IMR-90 (cell line): Measurements from ENCODE around the gene FTHL17. TPM values are rescaled to one million over a fixed set of nuclear protein-coding genes. Genes with fewer than 3 reads are reported as not detected.

Source experiments
- ATAC-seq: fragments of 200-7000 bp; cut with Tn5 transposase; 2 replicates; pipeline ENCODE4 v1.9.1; 2020; ENCODE audit warnings: low read depth, mild to moderate bottlenecking, moderate library complexity
- BruUV-seq: library from RNA; stranded (reverse); fragments of 400-500 nt; replicated peaks from 2 replicates; lab custom pipeline; 2021; lab: Mats Ljungman, UMichigan
- CTCF ChIA-PET: fragments of 300-600 bp; formaldehyde crosslinking; extraction: SDS; loops from one replicate; lab custom pipeline; 2021; ENCODE audit warnings: antibody characterized with exemption; lab: Yijun Ruan, JAX
- POLR2A ChIA-PET: fragments of 300-600 bp; sonication (Branson Sonifier 250); formaldehyde crosslinking; loops from one replicate; lab custom pipeline; 2022; ENCODE audit warnings: antibody characterized with exemption; ENCODE audit not compliant: unreplicated experiment; lab: Charles Lee
- DNase-seq: peaks from one replicate; pipeline ENCODE4 v3.0.0; 2013
- H2AFZ ChIP-seq: replicated peaks from 2 replicates; pipeline ENCODE3; 2013; ENCODE audit warnings: low read length, mild to moderate bottlenecking; ENCODE audit not compliant: poor library complexity
- H2AK5ac ChIP-seq: 2 replicates; pipeline ENCODE4 v1.6.1; 2013; ENCODE audit warnings: low read depth, low read length, inconsistent platforms
- H2AK9ac ChIP-seq: replicated peaks from 2 replicates; pipeline ENCODE3; 2013; ENCODE audit warnings: mild to moderate bottlenecking, low read depth, low read length, moderate library complexity; ENCODE audit not compliant: poor library complexity
- H2BK120ac ChIP-seq: 2 replicates; pipeline ENCODE4 v1.6.1; 2013; ENCODE audit warnings: low read depth, low read length, inconsistent platforms
- H2BK15ac ChIP-seq: 3 replicates; pipeline ENCODE4 v1.6.1; 2013; ENCODE audit warnings: low read depth, low read length, inconsistent platforms
- H2BK20ac ChIP-seq: 2 replicates; pipeline ENCODE4 v1.6.1; 2013; ENCODE audit warnings: low read depth, mild to moderate bottlenecking, inconsistent platforms, low read length, moderate library complexity
- H2BK5ac ChIP-seq: 2 replicates; pipeline ENCODE4 v1.6.1; 2013; ENCODE audit warnings: mild to moderate bottlenecking, low read depth, low read length, inconsistent platforms; ENCODE audit not compliant: poor library complexity, severe bottlenecking
- H3K14ac ChIP-seq: replicated peaks from 2 replicates; pipeline ENCODE4 v1.6.1; 2013; ENCODE audit warnings: low read depth, low read length, inconsistent platforms
- H3K18ac ChIP-seq: 2 replicates; pipeline ENCODE4 v1.6.1; 2013; ENCODE audit warnings: low read depth, low read length, control low read depth
- H3K23ac ChIP-seq: 2 replicates; pipeline ENCODE4 v1.6.1; 2013; ENCODE audit warnings: low read depth, low read length, inconsistent platforms
- H3K27ac ChIP-seq: 2 replicates; pipeline ENCODE4 v1.5.1; 2013; ENCODE audit warnings: mild to moderate bottlenecking, control low read depth, low read length; ENCODE audit not compliant: insufficient read depth
- H3K27me3 ChIP-seq: 2 replicates; pipeline ENCODE4 v1.6.1; 2013; ENCODE audit warnings: low read length; ENCODE audit not compliant: control insufficient read depth, insufficient read depth
- H3K36me3 ChIP-seq: 2 replicates; pipeline ENCODE4 v1.6.1; 2013; ENCODE audit warnings: low read length, mixed read lengths; ENCODE audit not compliant: control insufficient read depth, insufficient read depth
- H3K4ac ChIP-seq: 2 replicates; pipeline ENCODE4 v1.6.1; 2013; ENCODE audit warnings: low read depth, low read length, inconsistent platforms
- H3K4me1 ChIP-seq: 2 replicates; pipeline ENCODE4 v1.6.1; 2013; ENCODE audit warnings: low read length, mixed read lengths; ENCODE audit not compliant: control insufficient read depth, insufficient read depth
- H3K4me2 ChIP-seq: 2 replicates; pipeline ENCODE4 v1.6.1; 2013; ENCODE audit warnings: low read depth, mild to moderate bottlenecking, control low read depth, low read length, moderate library complexity
- H3K4me3 ChIP-seq: 2 replicates; pipeline ENCODE4 v1.5.1; 2013; ENCODE audit warnings: low read depth, mild to moderate bottlenecking, control low read depth, low read length, moderate library complexity; ENCODE audit not compliant: insufficient read depth
- H3K56ac ChIP-seq: 2 replicates; pipeline ENCODE4 v1.6.1; 2013; ENCODE audit warnings: low read length, inconsistent platforms; ENCODE audit not compliant: insufficient read depth; ENCODE audit errors: extremely low read depth
- H3K79me1 ChIP-seq, 2 experiments: 2 replicates each; pipeline ENCODE4 v1.6.1; 2013; ENCODE audit warnings: low read length in 2 of 2, inconsistent platforms in 1 of 2, low read depth in 1 of 2
- H3K9ac ChIP-seq: 2 replicates; pipeline ENCODE4 v1.6.1; 2013; ENCODE audit warnings: low read depth, low read length, control low read depth
- H3K9me1 ChIP-seq: 2 replicates; pipeline ENCODE4 v1.6.1; 2013; ENCODE audit warnings: low read length, inconsistent platforms; ENCODE audit not compliant: insufficient read depth
- H3K9me3 ChIP-seq: 2 replicates; pipeline ENCODE4 v1.6.1; 2013; ENCODE audit warnings: low read length; ENCODE audit not compliant: control insufficient read depth, insufficient read depth
- H4K20me1 ChIP-seq: 2 replicates; pipeline ENCODE4 v1.6.1; 2013; ENCODE audit warnings: low read length, inconsistent platforms; ENCODE audit not compliant: insufficient read depth
- H4K5ac ChIP-seq: 2 replicates; pipeline ENCODE4 v1.6.1; 2013; ENCODE audit warnings: mild to moderate bottlenecking, low read depth, low read length, control low read depth
- H4K8ac ChIP-seq, 2 experiments: 2 replicates each; pipeline ENCODE4 v1.6.1; 2013; ENCODE audit warnings: low read depth in 2 of 2, low read length in 2 of 2, control low read depth in 1 of 2, inconsistent platforms in 1 of 2
- H4K91ac ChIP-seq: 2 replicates; pipeline ENCODE4 v1.6.1; 2013; ENCODE audit warnings: low read depth, low read length, inconsistent platforms; ENCODE audit not compliant: insufficient read depth
- NFE2L2 ChIP-seq: fragments of 150-350 bp; IDR thresholded peaks from 2 replicates; pipeline ENCODE4 v1.6.1; 2016; ENCODE audit warnings: low read depth, mild to moderate bottlenecking, low read length
- RCOR1 ChIP-seq: IDR thresholded peaks from 2 replicates; pipeline ENCODE4 v1.6.1; 2012; ENCODE audit warnings: mild to moderate bottlenecking, low read length, improper control_type of control experiment; ENCODE audit not compliant: insufficient replicate concordance
- WGBS, 2 experiments: methylation state at CpG; one replicate each; pipeline versions ENCODE4 v1.1.5 to v1.1.7; 2013; ENCODE audit warnings: missing lambda C conversion rate in 2 of 2; ENCODE audit not compliant: insufficient read length in 1 of 2; ENCODE audit errors: extremely low coverage in 2 of 2; 5-methylcytosine and 5-hydroxymethylcytosine counted together
- dilution Hi-C: fragments of 300-500 bp; cut with HindIII; formaldehyde crosslinking; loops from one replicate; pipeline ENCODE4 v1.14.3; 2018; ENCODE audit warnings: low sequenced_read_pairs; ENCODE audit not compliant: unreplicated experiment
- in situ Hi-C: fragments of 300-500 bp; cut with MboI; formaldehyde crosslinking; loops from 3 replicates; pipeline ENCODE4 v1.14.3; 2019; ENCODE audit warnings: low sequenced_read_pairs, inconsistent platforms, mixed read lengths
- intact Hi-C: fragments of 100-400 bp; cut with micrococcal nuclease; formaldehyde crosslinking; loops from 2 replicates; pipeline ENCODE4 v1.10.0; 2022
- polyA plus RNA-seq, 3 experiments: library from polyadenylated mRNA; depleted of rRNA; stranded (reverse); fragments of >200 nt; gene quantifications; 2 replicates each; pipeline ENCODE4 v1.2.3, GENCODE V29; 2012; ENCODE audit warnings: low replicate concordance in 1 of 3
- total RNA-seq: library from RNA; depleted of rRNA; stranded (reverse); fragments of >200 nt; gene quantifications from 2 replicates; pipeline ENCODE4 v1.2.3, GENCODE V29; 2012
- TF ChIP-seq, protein P1 (sequence below): fragments of 150-350 bp; IDR thresholded peaks from 2 replicates; pipeline ENCODE4 v1.6.1; 2017; ENCODE audit warnings: mild to moderate bottlenecking, antibody characterized with exemption, low read length, low read depth
- TF ChIP-seq, protein P2 (sequence below): fragments of 150-350 bp; IDR thresholded peaks from 2 replicates; pipeline ENCODE4 v1.6.1; 2016; ENCODE audit warnings: low read depth, mild to moderate bottlenecking, low read length, moderate library complexity, borderline replicate concordance

FTHL17 gene
- total and polyA plus RNA-seq, 2 of the 4 experiments (the other 2 are of a cell fraction) = not detected

- Histone ChIP-seq H3K18ac (no peak overlapping the region), H4K5ac (no peak overlapping the region), H3K23ac (no peak overlapping the region), H2BK120ac (no peak overlapping the region), H2AK9ac (no peak overlapping the region), H3K36me3 (no peaks in the 10 kb centered on the region), H3K27me3 (no peaks in the 10 kb centered on the region), H3K4me2 (no peak overlapping the region), H3K9me3 (no peaks in the 10 kb centered on the region), H3K14ac (no peak overlapping the region), H4K20me1 (no peaks in the 10 kb centered on the region), H2AFZ (no peak overlapping the region), H3K9me1 (no peaks in the 10 kb centered on the region), H3K4ac (no peak overlapping the region), H3K4me3 (no peak overlapping the region), H3K27ac (no peak overlapping the region), H4K91ac (no peak overlapping the region), H2BK5ac (no peak overlapping the region), H3K56ac (no peak overlapping the region), H3K9ac (no peak overlapping the region), H2BK20ac (no peak overlapping the region), H3K4me1 (no peaks in the 10 kb centered on the region), H3K79me1 (no peaks in the 10 kb centered on the region), H2AK5ac (no peak overlapping the region), H2BK15ac (no peak overlapping the region), H4K8ac (no peak overlapping the region)
- ATAC-seq = no peak
- POLR2A ChIA-PET = no interaction called here
- BruUV-seq = no TSS peak
- no CpG with 5 or more reads among the region's 4 CpGs for WGBS, 2 experiments
- in situ Hi-C loops = no loop called here
- no peak for DNase-seq
- CTCF ChIA-PET = no interaction called here
- intact Hi-C loops = no loop called here
- dilution Hi-C loops = no loop called here
- TF ChIP-seq, protein P1, sequence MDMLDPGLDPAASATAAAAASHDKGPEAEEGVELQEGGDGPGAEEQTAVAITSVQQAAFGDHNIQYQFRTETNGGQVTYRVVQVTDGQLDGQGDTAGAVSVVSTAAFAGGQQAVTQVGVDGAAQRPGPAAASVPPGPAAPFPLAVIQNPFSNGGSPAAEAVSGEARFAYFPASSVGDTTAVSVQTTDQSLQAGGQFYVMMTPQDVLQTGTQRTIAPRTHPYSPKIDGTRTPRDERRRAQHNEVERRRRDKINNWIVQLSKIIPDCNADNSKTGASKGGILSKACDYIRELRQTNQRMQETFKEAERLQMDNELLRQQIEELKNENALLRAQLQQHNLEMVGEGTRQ = no peak
- no peak for TF ChIP-seq NFE2L2
- TF ChIP-seq, protein P2, sequence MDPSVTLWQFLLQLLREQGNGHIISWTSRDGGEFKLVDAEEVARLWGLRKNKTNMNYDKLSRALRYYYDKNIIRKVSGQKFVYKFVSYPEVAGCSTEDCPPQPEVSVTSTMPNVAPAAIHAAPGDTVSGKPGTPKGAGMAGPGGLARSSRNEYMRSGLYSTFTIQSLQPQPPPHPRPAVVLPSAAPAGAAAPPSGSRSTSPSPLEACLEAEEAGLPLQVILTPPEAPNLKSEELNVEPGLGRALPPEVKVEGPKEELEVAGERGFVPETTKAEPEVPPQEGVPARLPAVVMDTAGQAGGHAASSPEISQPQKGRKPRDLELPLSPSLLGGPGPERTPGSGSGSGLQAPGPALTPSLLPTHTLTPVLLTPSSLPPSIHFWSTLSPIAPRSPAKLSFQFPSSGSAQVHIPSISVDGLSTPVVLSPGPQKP = no peak
- TF ChIP-seq RCOR1 = no peak
Observed at GRCh38 chrX:31093639-31093975, 21.8 kb upstream of the FTHL17 start.
